HEK293 (cell line): ENCODE measurements around the gene TPSG1.

Experiments used
- CTCF ChIA-PET: fragments of 350-600 bp; formaldehyde crosslinking; extraction: SDS; loops from one replicate; lab custom pipeline; 2021; ENCODE audit warnings: antibody characterized with exemption; lab: Yijun Ruan, JAX
- POLR2A ChIA-PET: fragments of 300-600 bp; formaldehyde crosslinking; extraction: SDS; loops from one replicate; lab custom pipeline; 2020; ENCODE audit warnings: antibody characterized with exemption, inconsistent platforms; lab: Yijun Ruan, JAX
- H3K27ac ChIP-seq: fragments of 200-500 bp; sonication (Bioruptor generic); 2 replicates; pipeline ENCODE4 v1.5.1; 2014; ENCODE audit warnings: low read depth, low read length, control low read depth, inconsistent platforms; ENCODE audit errors: extremely low read depth
- H3K36me3 ChIP-seq, 2 experiments: fragments of 200-500 bp in 1 of 2; sonication (Bioruptor generic) in 1 of 2; 1 replicate in 1 of 2; 2 replicates in 1 of 2; pipeline ENCODE4 v1.5.1; 2014 to 2017; ENCODE audit warnings: inconsistent platforms in 2 of 2, low read length in 2 of 2; ENCODE audit not compliant: control insufficient read depth in 2 of 2, insufficient read depth in 1 of 2
- H3K4me1 ChIP-seq: fragments of 200-500 bp; sonication (Bioruptor generic); 2 replicates; pipeline ENCODE4 v1.5.1; 2014; ENCODE audit warnings: mild to moderate bottlenecking, low read length, inconsistent platforms; ENCODE audit not compliant: control insufficient read depth, insufficient read depth
- H3K4me3 ChIP-seq: 2 replicates; pipeline ENCODE4 v1.5.1; 2011; ENCODE audit warnings: low read depth, mild to moderate bottlenecking, control low read depth, low read length, moderate library complexity
- H3K9me3 ChIP-seq: fragments of 200-500 bp; sonication (Bioruptor generic); 2 replicates; pipeline ENCODE4 v1.5.1; 2014; ENCODE audit warnings: low read depth, low read length, inconsistent platforms; ENCODE audit not compliant: control insufficient read depth, insufficient read depth
- GLI2 ChIP-seq: fragments of 450-650 bp; formaldehyde crosslinking; IDR thresholded peaks from 2 replicates; pipeline ENCODE4; 2017; ENCODE audit warnings: missing biosample characterization, missing genetic modification characterization, low read depth, borderline replicate concordance
- SP3 ChIP-seq: fragments of 450-650 bp; formaldehyde crosslinking; IDR thresholded peaks from 2 replicates; pipeline ENCODE4 v1.5.1; 2016; ENCODE audit warnings: missing biosample characterization, missing genetic modification characterization
- ZBTB6 ChIP-seq: fragments of 450-650 bp; formaldehyde crosslinking; IDR thresholded peaks from 2 replicates; pipeline ENCODE4 v1.5.1; 2017; ENCODE audit warnings: missing biosample characterization, missing genetic modification characterization
- ZNF132 ChIP-seq: fragments of 450-650 bp; formaldehyde crosslinking; IDR thresholded peaks from 2 replicates; pipeline ENCODE4 v1.5.1; 2017; ENCODE audit warnings: missing biosample characterization, missing genetic modification characterization, borderline replicate concordance
- ZNF23 ChIP-seq: fragments of 450-650 bp; formaldehyde crosslinking; IDR thresholded peaks from 2 replicates; pipeline ENCODE4 v1.5.1; 2016; ENCODE audit warnings: missing biosample characterization, missing genetic modification characterization, borderline replicate concordance
- ZNF24 ChIP-seq: fragments of 450-650 bp; formaldehyde crosslinking; IDR thresholded peaks from 2 replicates; pipeline ENCODE4 v1.5.1; 2016; ENCODE audit warnings: missing biosample characterization, missing genetic modification characterization
- ZNF335 ChIP-seq: fragments of 450-650 bp; formaldehyde crosslinking; conservative IDR thresholded peaks from 2 replicates; pipeline ENCODE4 v1.5.1; 2016; ENCODE audit warnings: missing biosample characterization, missing genetic modification characterization
- ZNF416 ChIP-seq: fragments of 450-650 bp; formaldehyde crosslinking; IDR thresholded peaks from 2 replicates; pipeline ENCODE4 v1.5.1; 2016; ENCODE audit warnings: missing biosample characterization, missing genetic modification characterization
- ZNF426 ChIP-seq: fragments of 450-650 bp; formaldehyde crosslinking; IDR thresholded peaks from 2 replicates; pipeline ENCODE4 v1.5.1; 2017; ENCODE audit warnings: missing biosample characterization, missing genetic modification characterization, mild to moderate bottlenecking, inconsistent platforms, moderate library complexity
- ZNF501 ChIP-seq: fragments of 450-650 bp; formaldehyde crosslinking; IDR thresholded peaks from 2 replicates; pipeline ENCODE4 v1.5.1; 2016; ENCODE audit warnings: missing biosample characterization, missing genetic modification characterization
- ZNF530 ChIP-seq: fragments of 450-650 bp; formaldehyde crosslinking; IDR thresholded peaks from 2 replicates; pipeline ENCODE4 v1.5.1; 2016; ENCODE audit warnings: low read depth, missing biosample characterization, missing genetic modification characterization
- ZNF544 ChIP-seq: fragments of 450-650 bp; formaldehyde crosslinking; IDR thresholded peaks from 2 replicates; pipeline ENCODE4 v1.5.0; 2017; ENCODE audit warnings: missing biosample characterization, missing genetic modification characterization
- ZNF707 ChIP-seq: fragments of 450-650 bp; formaldehyde crosslinking; IDR thresholded peaks from 2 replicates; pipeline ENCODE4 v1.5.1; 2016; ENCODE audit warnings: missing biosample characterization, missing genetic modification characterization
- ZXDB ChIP-seq: fragments of 450-650 bp; formaldehyde crosslinking; IDR thresholded peaks from 2 replicates; pipeline ENCODE4 v1.5.1; 2016; ENCODE audit warnings: missing biosample characterization, missing genetic modification characterization
- TF ChIP-seq, protein P1 (sequence below): fragments of 450-650 bp; formaldehyde crosslinking; conservative IDR thresholded peaks from 2 replicates; pipeline ENCODE4 v1.5.1; 2016; ENCODE audit warnings: low read depth, missing biosample characterization, missing genetic modification characterization
- TF ChIP-seq, protein P2 (sequence below): fragments of 450-650 bp; formaldehyde crosslinking; IDR thresholded peaks from 2 replicates; pipeline ENCODE4 v1.5.1; 2016; ENCODE audit warnings: missing biosample characterization, missing genetic modification characterization, low read depth
- TF ChIP-seq, protein P3 (sequence below): fragments of 450-650 bp; formaldehyde crosslinking; IDR thresholded peaks from 2 replicates; pipeline ENCODE4 v1.5.1; 2017; ENCODE audit warnings: missing biosample characterization, missing genetic modification characterization
- TF ChIP-seq, protein P4 (sequence below): fragments of 450-650 bp; formaldehyde crosslinking; IDR thresholded peaks from 2 replicates; pipeline ENCODE4 v1.5.1; 2016; ENCODE audit warnings: missing biosample characterization, missing genetic modification characterization

TPSG1 gene

GRCh38 chr16:1218930-1219611 is 6.0 kb downstream of the TPSG1 start:
- Histone ChIP-seq H3K4me1 (no peaks in the 10 kb centered on the region), H3K4me3 (no peak overlapping the region), H3K9me3 (no peaks in the 10 kb centered on the region), H3K36me3 (peaks cover 0 to 14% of the 10 kb centered on the region in 2 experiments; a peak in 1 of 3 replicates), H3K27ac (no peak overlapping the region)
- POLR2A ChIA-PET = no interaction called here
- CTCF ChIA-PET = no interaction called here
- TF ChIP-seq ZNF132 (tag by site-specific recombination) = no peak
- TF ChIP-seq, protein P1, sequence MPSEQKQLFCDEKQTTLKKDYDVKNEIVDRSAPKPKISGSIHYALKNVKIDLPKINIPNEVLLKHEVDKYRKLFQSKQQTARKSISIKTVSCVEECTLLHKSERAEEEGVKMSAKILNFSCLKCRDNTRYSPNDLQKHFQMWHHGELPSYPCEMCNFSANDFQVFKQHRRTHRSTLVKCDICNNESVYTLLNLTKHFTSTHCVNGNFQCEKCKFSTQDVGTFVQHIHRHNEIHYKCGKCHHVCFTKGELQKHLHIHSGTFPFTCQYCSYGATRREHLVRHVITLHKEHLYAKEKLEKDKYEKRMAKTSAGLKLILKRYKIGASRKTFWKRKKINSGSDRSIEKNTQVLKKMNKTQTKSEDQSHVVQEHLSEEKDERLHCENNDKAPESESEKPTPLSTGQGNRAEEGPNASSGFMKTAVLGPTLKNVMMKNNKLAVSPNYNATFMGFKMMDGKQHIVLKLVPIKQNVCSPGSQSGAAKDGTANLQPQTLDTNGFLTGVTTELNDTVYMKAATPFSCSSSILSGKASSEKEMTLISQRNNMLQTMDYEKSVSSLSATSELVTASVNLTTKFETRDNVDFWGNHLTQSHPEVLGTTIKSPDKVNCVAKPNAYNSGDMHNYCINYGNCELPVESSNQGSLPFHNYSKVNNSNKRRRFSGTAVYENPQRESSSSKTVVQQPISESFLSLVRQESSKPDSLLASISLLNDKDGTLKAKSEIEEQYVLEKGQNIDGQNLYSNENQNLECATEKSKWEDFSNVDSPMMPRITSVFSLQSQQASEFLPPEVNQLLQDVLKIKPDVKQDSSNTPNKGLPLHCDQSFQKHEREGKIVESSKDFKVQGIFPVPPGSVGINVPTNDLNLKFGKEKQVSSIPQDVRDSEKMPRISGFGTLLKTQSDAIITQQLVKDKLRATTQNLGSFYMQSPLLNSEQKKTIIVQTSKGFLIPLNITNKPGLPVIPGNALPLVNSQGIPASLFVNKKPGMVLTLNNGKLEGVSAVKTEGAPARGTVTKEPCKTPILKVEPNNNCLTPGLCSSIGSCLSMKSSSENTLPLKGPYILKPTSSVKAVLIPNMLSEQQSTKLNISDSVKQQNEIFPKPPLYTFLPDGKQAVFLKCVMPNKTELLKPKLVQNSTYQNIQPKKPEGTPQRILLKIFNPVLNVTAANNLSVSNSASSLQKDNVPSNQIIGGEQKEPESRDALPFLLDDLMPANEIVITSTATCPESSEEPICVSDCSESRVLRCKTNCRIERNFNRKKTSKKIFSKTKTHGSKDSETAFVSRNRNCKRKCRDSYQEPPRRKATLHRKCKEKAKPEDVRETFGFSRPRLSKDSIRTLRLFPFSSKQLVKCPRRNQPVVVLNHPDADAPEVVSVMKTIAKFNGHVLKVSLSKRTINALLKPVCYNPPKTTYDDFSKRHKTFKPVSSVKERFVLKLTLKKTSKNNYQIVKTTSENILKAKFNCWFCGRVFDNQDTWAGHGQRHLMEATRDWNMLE (tag by site-specific recombination) = no peak
- no peak for TF ChIP-seq ZBTB6
- no peak for TF ChIP-seq ZNF544 (tag by site-specific recombination)
- TF ChIP-seq ZNF530 (tag by site-specific recombination) = no peak
- TF ChIP-seq, protein P2, sequence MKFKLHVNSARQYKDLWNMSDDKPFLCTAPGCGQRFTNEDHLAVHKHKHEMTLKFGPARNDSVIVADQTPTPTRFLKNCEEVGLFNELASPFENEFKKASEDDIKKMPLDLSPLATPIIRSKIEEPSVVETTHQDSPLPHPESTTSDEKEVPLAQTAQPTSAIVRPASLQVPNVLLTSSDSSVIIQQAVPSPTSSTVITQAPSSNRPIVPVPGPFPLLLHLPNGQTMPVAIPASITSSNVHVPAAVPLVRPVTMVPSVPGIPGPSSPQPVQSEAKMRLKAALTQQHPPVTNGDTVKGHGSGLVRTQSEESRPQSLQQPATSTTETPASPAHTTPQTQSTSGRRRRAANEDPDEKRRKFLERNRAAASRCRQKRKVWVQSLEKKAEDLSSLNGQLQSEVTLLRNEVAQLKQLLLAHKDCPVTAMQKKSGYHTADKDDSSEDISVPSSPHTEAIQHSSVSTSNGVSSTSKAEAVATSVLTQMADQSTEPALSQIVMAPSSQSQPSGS (tag by site-specific recombination) = no peak
- no peak for TF ChIP-seq ZNF416 (tag by site-specific recombination)
- no peak for TF ChIP-seq GLI2
- TF ChIP-seq, protein P3, sequence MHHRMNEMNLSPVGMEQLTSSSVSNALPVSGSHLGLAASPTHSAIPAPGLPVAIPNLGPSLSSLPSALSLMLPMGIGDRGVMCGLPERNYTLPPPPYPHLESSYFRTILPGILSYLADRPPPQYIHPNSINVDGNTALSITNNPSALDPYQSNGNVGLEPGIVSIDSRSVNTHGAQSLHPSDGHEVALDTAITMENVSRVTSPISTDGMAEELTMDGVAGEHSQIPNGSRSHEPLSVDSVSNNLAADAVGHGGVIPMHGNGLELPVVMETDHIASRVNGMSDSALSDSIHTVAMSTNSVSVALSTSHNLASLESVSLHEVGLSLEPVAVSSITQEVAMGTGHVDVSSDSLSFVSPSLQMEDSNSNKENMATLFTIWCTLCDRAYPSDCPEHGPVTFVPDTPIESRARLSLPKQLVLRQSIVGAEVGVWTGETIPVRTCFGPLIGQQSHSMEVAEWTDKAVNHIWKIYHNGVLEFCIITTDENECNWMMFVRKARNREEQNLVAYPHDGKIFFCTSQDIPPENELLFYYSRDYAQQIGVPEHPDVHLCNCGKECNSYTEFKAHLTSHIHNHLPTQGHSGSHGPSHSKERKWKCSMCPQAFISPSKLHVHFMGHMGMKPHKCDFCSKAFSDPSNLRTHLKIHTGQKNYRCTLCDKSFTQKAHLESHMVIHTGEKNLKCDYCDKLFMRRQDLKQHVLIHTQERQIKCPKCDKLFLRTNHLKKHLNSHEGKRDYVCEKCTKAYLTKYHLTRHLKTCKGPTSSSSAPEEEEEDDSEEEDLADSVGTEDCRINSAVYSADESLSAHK = peak; percentile 100
- no peak for TF ChIP-seq ZNF501 (tag by site-specific recombination)
- no peak for TF ChIP-seq ZNF707 (tag by site-specific recombination)
- TF ChIP-seq ZNF23 (tag by site-specific recombination) = no peak
- no peak for TF ChIP-seq SP3 (tag by site-specific recombination)
- 0 out of 2 replicates have a peak, but pooled peaks have one; percentile 15 for TF ChIP-seq ZNF335 (tag by site-specific recombination)
- no peak for TF ChIP-seq ZNF426 (tag by site-specific recombination)
- TF ChIP-seq, protein P4, sequence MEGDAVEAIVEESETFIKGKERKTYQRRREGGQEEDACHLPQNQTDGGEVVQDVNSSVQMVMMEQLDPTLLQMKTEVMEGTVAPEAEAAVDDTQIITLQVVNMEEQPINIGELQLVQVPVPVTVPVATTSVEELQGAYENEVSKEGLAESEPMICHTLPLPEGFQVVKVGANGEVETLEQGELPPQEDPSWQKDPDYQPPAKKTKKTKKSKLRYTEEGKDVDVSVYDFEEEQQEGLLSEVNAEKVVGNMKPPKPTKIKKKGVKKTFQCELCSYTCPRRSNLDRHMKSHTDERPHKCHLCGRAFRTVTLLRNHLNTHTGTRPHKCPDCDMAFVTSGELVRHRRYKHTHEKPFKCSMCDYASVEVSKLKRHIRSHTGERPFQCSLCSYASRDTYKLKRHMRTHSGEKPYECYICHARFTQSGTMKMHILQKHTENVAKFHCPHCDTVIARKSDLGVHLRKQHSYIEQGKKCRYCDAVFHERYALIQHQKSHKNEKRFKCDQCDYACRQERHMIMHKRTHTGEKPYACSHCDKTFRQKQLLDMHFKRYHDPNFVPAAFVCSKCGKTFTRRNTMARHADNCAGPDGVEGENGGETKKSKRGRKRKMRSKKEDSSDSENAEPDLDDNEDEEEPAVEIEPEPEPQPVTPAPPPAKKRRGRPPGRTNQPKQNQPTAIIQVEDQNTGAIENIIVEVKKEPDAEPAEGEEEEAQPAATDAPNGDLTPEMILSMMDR (tag by site-specific recombination) = no peak
- TF ChIP-seq ZXDB (tag by site-specific recombination) = no peak
- TF ChIP-seq ZNF24 (tag by site-specific recombination) = no peak
